Measurements from ENCODE around the gene HDHD5. TPM values are rescaled to one million over a fixed set of nuclear protein-coding genes. Genes with fewer than 3 reads are reported as not detected.

The HDHD5 gene
- 10 to 100 TPM; 16.7 to 35.8 TPM for total RNA-seq
- polyA plus RNA-seq, result 10 to 100 TPM; 19.8 to 49.2 TPM
- long read RNA-seq, donor 1, transcript HDHD5-202 (8 exons, 1,799 nt), result major isoform, 11 of 12 reads
- long read RNA-seq, donor 1, partial matches to known transcripts, result 0 of 12 reads
- long read RNA-seq, donor 1, other reads (novel, unspliced or antisense), result 0 of 12 reads
- long read RNA-seq, donor 2, partial matches to known transcripts, result 0 of 2 reads
- long read RNA-seq, donor 2, other reads (novel, unspliced or antisense), result 0 of 2 reads
- long read RNA-seq, donor 3, partial matches to known transcripts, result 0 of 4 reads
- long read RNA-seq, donor 3, other reads (novel, unspliced or antisense), result 0 of 4 reads
- long read RNA-seq, donor 4, partial matches to known transcripts, result 0 of 1 reads
- long read RNA-seq, donor 4, other reads (novel, unspliced or antisense), result 0 of 1 reads
- long read RNA-seq, donor 5, transcript HDHD5-202 (8 exons, 1,799 nt), result major isoform, 8 of 9 reads
- long read RNA-seq, donor 5, partial matches to known transcripts, result 0 of 9 reads
- long read RNA-seq, donor 5, other reads (novel, unspliced or antisense), result 0 of 9 reads

- Histone ChIP-seq H3K9ac (ENCODE audit: insufficient read depth in 1 of 2, low read length in 2 of 2) (peak within 1 kb of the TSS; percentile 76 to 81), H3K9me3 (ENCODE audit: control insufficient read depth in 4 of 4, insufficient read depth in 3 of 4, low read length in 3 of 4) (no peaks in the 10 kb centered on the region), H3K4me3 (peak within 1 kb of the TSS; percentile 86), H3K4me1 (ENCODE audit: control insufficient read depth in 5 of 5, insufficient read depth in 5 of 5, low read length in 5 of 5) (peaks cover 0 to 13% (median 7%) of the 10 kb centered on the region in 5 donors), H3K27me3 (ENCODE audit: control insufficient read depth in 3 of 3, insufficient read depth in 3 of 3, low read length in 2 of 3) (no peaks in the 10 kb centered on the region), H3K27ac (ENCODE audit: low read depth in 1 of 2, low read length in 1 of 2) (peak within 1 kb of the TSS; percentile 96), H3K36me3 (ENCODE audit: control insufficient read depth in 4 of 4, insufficient read depth in 4 of 4, low read length in 4 of 4) (no peaks in the 10 kb centered on the region)
- ATAC-seq (ENCODE audit: insufficient read depth, low FRiP score) (peak; percentile 97), DNase-seq (peak; percentile 90 to 94 (median 92))
- 0 to 1% methylated on average over 82 to 114 of the region's 114 CpGs for WGBS, 2 donors
- no peak for TF ChIP-seq CTCF (IDR thresholded peaks at IDR 0.05; ENCODE audit: control extremely low read depth, extremely low read depth)
Observed at GRCh38 chr22:17158568-17159503, at the start of gene HDHD5. TSS of gene HDHD5 (minus strand) at chr22:17159277. CDS start at chr22:17159251, 26 bp downstream.

DNA sequence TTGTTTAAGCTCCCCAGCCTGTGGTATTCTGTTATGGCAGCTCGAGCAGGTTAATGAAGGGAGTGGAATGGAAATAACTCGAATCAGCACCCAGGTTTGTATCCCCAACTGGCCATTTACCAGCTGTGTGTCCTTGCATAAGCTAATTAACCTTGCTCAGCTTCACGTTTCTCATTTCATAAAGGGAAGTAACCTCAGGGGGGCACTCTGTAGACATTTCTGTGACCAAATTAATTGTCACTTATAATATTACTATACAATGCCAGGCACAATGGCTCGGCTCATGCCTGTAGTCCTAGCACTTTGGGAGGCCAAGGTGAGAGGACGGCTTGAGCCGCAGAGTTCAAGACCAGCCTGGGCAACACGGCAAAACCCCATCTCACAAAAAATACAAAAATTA, 46.4 kb upstream of the HDHD5 start:
- Histone ChIP-seq H3K27ac (ENCODE audit: low read depth in 1 of 2, low read length in 1 of 2) (no peak overlapping the region), H3K9me3 (ENCODE audit: control insufficient read depth in 4 of 4, insufficient read depth in 3 of 4, low read length in 3 of 4) (no peaks in the 10 kb centered on the region), H3K4me1 (ENCODE audit: control insufficient read depth in 5 of 5, insufficient read depth in 5 of 5, low read length in 5 of 5) (no peaks in the 10 kb centered on the region), H3K36me3 (ENCODE audit: control insufficient read depth in 4 of 4, insufficient read depth in 4 of 4, low read length in 4 of 4) (peaks cover 0 to 3% (median 0%) of the 10 kb centered on the region in 4 donors), H3K27me3 (ENCODE audit: control insufficient read depth in 3 of 3, insufficient read depth in 3 of 3, low read length in 2 of 3) (no peaks in the 10 kb centered on the region), H3K4me3 (no peak overlapping the region), H3K9ac (ENCODE audit: insufficient read depth in 1 of 2, low read length in 2 of 2) (no peak overlapping the region)
- DNase-seq (peak in 1 of 3 donors; percentile 14), ATAC-seq (ENCODE audit: insufficient read depth, low FRiP score) (no peak)
- TF ChIP-seq CTCF (IDR thresholded peaks at IDR 0.05; ENCODE audit: control extremely low read depth, extremely low read depth), result no peak
- 67 to 79% methylated on average over 7 of the region's 7 CpGs for WGBS, 2 donors

DNA sequence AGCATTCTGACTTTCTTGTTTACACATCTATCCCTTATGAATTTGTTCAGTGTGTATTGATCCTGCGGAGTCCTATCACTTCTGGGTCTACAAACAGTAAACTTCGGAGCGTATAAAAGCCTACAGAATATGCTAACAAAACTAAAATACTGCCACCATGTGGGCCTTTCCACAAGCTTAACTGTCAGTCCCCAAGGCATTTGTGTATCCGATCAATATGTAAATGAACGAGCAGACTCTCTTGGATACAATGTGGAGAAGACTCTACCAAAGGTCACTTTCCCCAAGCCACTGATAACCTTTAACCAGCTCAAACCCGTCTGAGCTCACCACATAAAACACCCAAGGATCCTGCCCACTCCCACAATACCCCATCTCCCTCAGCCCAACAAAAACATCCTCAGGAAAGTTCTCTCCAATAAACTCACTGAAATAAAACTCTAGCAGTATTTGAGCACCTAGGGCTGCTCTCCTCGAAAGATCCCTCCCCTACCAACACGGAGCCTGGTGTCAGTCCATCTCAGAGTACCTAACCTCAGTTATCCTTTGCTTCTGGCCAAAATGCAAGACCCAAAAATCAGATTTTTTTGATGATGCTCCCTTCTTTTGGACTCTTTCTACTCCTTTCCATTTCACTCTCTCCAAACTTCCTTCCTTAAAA, 42.3 kb upstream of the HDHD5 start:
- WGBS, 2 donors, result 53 to 79% methylated on average over 8 of the region's 8 CpGs
- no peak overlapping the region for H3K27ac ChIP-seq (ENCODE audit: low read depth in 1 of 2, low read length in 1 of 2)
- H3K4me3 ChIP-seq, result no peak overlapping the region
- H3K4me1 ChIP-seq (ENCODE audit: control insufficient read depth in 5 of 5, insufficient read depth in 5 of 5, low read length in 5 of 5), result peaks cover 0 to 14% (median 0%) of the 10 kb centered on the region in 5 donors
- H3K27me3 ChIP-seq (ENCODE audit: control insufficient read depth in 3 of 3, insufficient read depth in 3 of 3, low read length in 2 of 3), result no peaks in the 10 kb centered on the region
- H3K9me3 ChIP-seq (ENCODE audit: control insufficient read depth in 4 of 4, insufficient read depth in 3 of 4, low read length in 3 of 4), result no peaks in the 10 kb centered on the region
- no peaks in the 10 kb centered on the region for H3K36me3 ChIP-seq (ENCODE audit: control insufficient read depth in 4 of 4, insufficient read depth in 4 of 4, low read length in 4 of 4)
- no peak for ATAC-seq (ENCODE audit: insufficient read depth, low FRiP score)
- H3K9ac ChIP-seq (ENCODE audit: insufficient read depth in 1 of 2, low read length in 2 of 2), result no peak overlapping the region
- TF ChIP-seq CTCF (IDR thresholded peaks at IDR 0.05; ENCODE audit: control extremely low read depth, extremely low read depth), result no peak
- peak in 2 of 3 donors; percentile 31 to 47 for DNase-seq
